ENCODE measurements around the gene PTPN6.

Gene PTPN6

DNA sequence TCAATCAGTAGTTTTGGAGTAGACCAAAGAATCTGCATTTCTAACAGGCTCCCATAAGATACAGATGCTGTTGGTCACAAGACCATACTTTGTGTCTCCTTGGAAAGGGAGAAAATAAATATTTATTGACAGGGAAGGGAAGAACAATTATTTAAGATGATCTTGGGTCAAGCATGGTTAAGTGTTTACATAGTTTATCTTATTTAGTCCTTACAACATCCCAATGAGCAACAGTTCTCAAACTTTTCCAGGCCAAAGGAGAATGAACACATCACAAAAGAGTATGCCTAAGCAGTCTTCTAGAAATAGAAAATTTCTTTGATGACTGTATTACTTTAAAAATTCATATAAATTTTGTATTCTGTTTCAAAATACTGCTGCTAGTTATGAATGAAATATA lies 58.4 kb downstream of the PTPN6 start:
- DNase-seq (ENCODE audit: low read depth in 3 of 3), result no peak
